ENCODE results near the gene ADK.
"Not testable (repeated sequence)": the region's sequence is repeated elsewhere in the genome, so short reads cannot be mapped to it uniquely, and the experiment has no call there.

GRCh38 chr10:74573497-74573896, 422.5 kb downstream of the ADK start:
- not testable (repeated sequence) for TF ChIP-seq POLR2A, CTCF (IDR thresholded peaks at IDR 0.05)

All from heart left ventricle (tissue), 13 donors.